ENCODE data around the gene FTO. TPM values are rescaled to one million over a fixed set of nuclear protein-coding genes. Genes with fewer than 3 reads are reported as not detected.

Gene FTO
- total and polyA plus RNA-seq, 12 donors, result 17.8 to 310 (median 156) TPM

GRCh38 chr16:53822936-53823529, 119.1 kb downstream of the FTO start:
- Histone ChIP-seq H3K27me3 (no peaks in the 10 kb centered on the region), H3K27ac (no peak overlapping the region), H3K36me3 (replicated peaks in 1 of 2) (no peaks in the 10 kb centered on the region), H3K9me3 (replicated peaks in 1 of 3) (no peaks in the 10 kb centered on the region), H3K4me3 (no peak overlapping the region), H3K4me1 (replicated peaks in 1 of 2) (peaks cover 6 to 12% of the 10 kb centered on the region in 2 donors)
- intact Hi-C loops (cut with DNase I), result no loop called here
- no peak for DNase-seq
- TF ChIP-seq CTCF (IDR thresholded peaks at IDR 0.05) (no peak), POLR2A (IDR thresholded peaks at IDR 0.05) (no peak)
- 86 to 96% (median 88%) methylated on average over 7 of the region's 7 CpGs for WGBS, 4 donors

DNA sequence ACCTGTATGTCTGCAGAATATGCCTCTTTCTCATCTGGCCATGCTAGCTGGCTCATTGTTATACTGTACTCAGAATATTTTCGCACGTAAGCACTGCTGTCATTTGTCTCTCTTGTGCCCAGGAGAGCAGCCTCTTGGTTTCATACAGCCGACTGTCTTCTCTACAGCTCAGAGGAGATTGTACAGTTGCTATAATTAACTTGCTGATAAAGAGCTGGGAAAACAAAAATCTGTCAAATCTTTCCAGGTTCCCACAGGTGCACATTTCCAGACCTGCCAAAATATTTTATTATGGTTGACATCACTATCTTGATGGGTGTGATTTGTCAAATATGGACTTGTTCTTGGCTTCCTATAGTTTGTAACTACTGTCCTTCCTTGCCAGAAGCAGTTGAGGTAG, 122.7 kb downstream of the FTO start:
- WGBS, 4 donors, result 44 to 72% (median 63%) methylated on average over 3 of the region's 3 CpGs
- TF ChIP-seq CTCF (IDR thresholded peaks at IDR 0.05), result no peak
- TF ChIP-seq POLR2A (IDR thresholded peaks at IDR 0.05), result no peak

DNA sequence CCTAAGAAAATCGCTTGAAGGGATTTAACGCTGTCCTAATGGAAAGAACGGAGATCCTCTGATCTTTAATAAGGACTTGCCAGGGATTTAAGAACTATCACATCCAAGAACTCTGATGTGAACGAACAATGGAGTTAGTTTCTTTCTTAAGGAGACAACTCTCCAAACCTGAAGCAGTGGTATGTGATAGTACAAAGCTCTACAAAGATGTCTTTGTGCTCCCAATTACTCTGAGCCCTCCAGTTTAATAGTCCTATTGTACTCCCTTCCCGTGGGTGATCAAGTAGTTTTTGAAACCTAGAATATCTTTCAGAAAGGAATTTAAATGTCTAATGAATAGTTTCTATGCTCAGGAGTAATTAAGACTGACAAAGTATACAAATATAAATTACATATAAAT, 123.8 kb downstream of the FTO start:
- intact Hi-C loops (cut with DNase I), result no loop called here
- no peak for DNase-seq
- 86 to 93% (median 91%) methylated on average over 5 of the region's 5 CpGs for WGBS, 4 donors
- Histone ChIP-seq H3K36me3 (replicated peaks in 1 of 2) (no peaks in the 10 kb centered on the region), H3K9me3 (replicated peaks in 1 of 3) (no peaks in the 10 kb centered on the region), H3K27ac (no peak overlapping the region), H3K4me3 (no peak overlapping the region), H3K4me1 (replicated peaks in 1 of 2) (peaks cover 0 to 9% of the 10 kb centered on the region in 2 donors), H3K27me3 (no peaks in the 10 kb centered on the region)
- TF ChIP-seq POLR2A (IDR thresholded peaks at IDR 0.05), result no peak

More for the DNA sequence above, 122.7 kb downstream of the FTO start:
- Histone ChIP-seq H3K27me3 (no peaks in the 10 kb centered on the region), H3K4me1 (replicated peaks in 1 of 2) (peaks cover 6 to 17% of the 10 kb centered on the region in 2 donors), H3K4me3 (no peak overlapping the region), H3K36me3 (replicated peaks in 1 of 2) (no peaks in the 10 kb centered on the region), H3K27ac (no peak overlapping the region), H3K9me3 (replicated peaks in 1 of 3) (no peaks in the 10 kb centered on the region)
- intact Hi-C loops (cut with DNase I), result no loop called here
- DNase-seq, result no peak

- Histone ChIP-seq H3K27me3 (no peaks in the 10 kb centered on the region), H3K4me3 (no peak overlapping the region), H3K4me1 (replicated peaks in 1 of 2) (peaks cover 0 to 9% of the 10 kb centered on the region in 2 donors), H3K36me3 (replicated peaks in 1 of 2) (no peaks in the 10 kb centered on the region), H3K27ac (no peak overlapping the region), H3K9me3 (replicated peaks in 1 of 3) (no peaks in the 10 kb centered on the region)
- WGBS, 4 donors, result 74 to 79% (median 78%) methylated on average over 3 of the region's 3 CpGs
- intact Hi-C loops (cut with DNase I), result no loop called here
- TF ChIP-seq CTCF (IDR thresholded peaks at IDR 0.05) (no peak), POLR2A (IDR thresholded peaks at IDR 0.05) (no peak)
- no peak for DNase-seq
These were observed 125.3 kb downstream of the FTO start for GRCh38 chr16:53829186-53829747.

Measured in adrenal gland (tissue), 12 donors.